Stimulated activated CD4-positive, alpha-beta T cell treated with anti-CD3 and anti-CD28 coated beads, Interleukin-1b, Interleukin-23, amount 100 ng/mL, for 48 hours (primary cell): ENCODE results near the gene BRD1.
"Not testable (repeated sequence)": the region's sequence is repeated elsewhere in the genome, so short reads cannot be mapped to it uniquely, and the experiment has no call there.

Source experiments
- DNase-seq: peaks from one replicate; pipeline ENCODE4 v3.0.0-alpha.2; 2020

The BRD1 gene

GRCh38 chr22:49767355-49768062 lies 60.2 kb downstream of the BRD1 start:
- DNase-seq: no peak

- DNase-seq: no peak
These were observed 61.7 kb downstream of the BRD1 start for GRCh38 chr22:49765951-49766350.

- DNase-seq: no peak
These were observed 62.4 kb downstream of the BRD1 start for GRCh38 chr22:49765091-49765771.

- DNase-seq: no peak
These were observed 63.5 kb downstream of the BRD1 start for GRCh38 chr22:49764127-49764581.

GRCh38 chr22:49763696-49764095 lies 64.0 kb downstream of the BRD1 start:
- no peak for DNase-seq

- DNase-seq: no peak
These were observed 64.5 kb downstream of the BRD1 start for GRCh38 chr22:49763138-49763537.

GRCh38 chr22:49762571-49762970 lies 65.1 kb downstream of the BRD1 start:
- not testable (repeated sequence) for DNase-seq

GRCh38 chr22:49761836-49762235 lies 65.8 kb downstream of the BRD1 start:
- no peak for DNase-seq

- DNase-seq: no peak
These were observed 66.8 kb downstream of the BRD1 start for GRCh38 chr22:49760630-49761571.

GRCh38 chr22:49760280-49760629 lies 67.4 kb downstream of the BRD1 start:
- DNase-seq: no peak

- DNase-seq: no peak
These were observed 71.0 kb downstream of the BRD1 start for GRCh38 chr22:49756676-49757075.

- DNase-seq: no peak
These were observed 71.5 kb downstream of the BRD1 start for GRCh38 chr22:49756201-49756600.

GRCh38 chr22:49755631-49756001 lies 72.1 kb downstream of the BRD1 start:
- no peak for DNase-seq

- no peak for DNase-seq
These were observed 72.7 kb downstream of the BRD1 start for GRCh38 chr22:49754696-49755630.

GRCh38 chr22:49753961-49754695 lies 73.5 kb downstream of the BRD1 start:
- no peak for DNase-seq

- no peak for DNase-seq
These were observed 74.3 kb downstream of the BRD1 start for GRCh38 chr22:49753276-49753890.

- no peak for DNase-seq
These were observed 75.0 kb downstream of the BRD1 start for GRCh38 chr22:49752598-49753091.

- no peak for DNase-seq
These were observed 75.6 kb downstream of the BRD1 start for GRCh38 chr22:49751966-49752597.

GRCh38 chr22:49751318-49751965 lies 76.2 kb downstream of the BRD1 start:
- no peak for DNase-seq
